ENCODE measurements around the gene CLPTM1L. TPM values are rescaled to one million over a fixed set of nuclear protein-coding genes. Genes with fewer than 3 reads are reported as not detected.

Gene CLPTM1L
- total RNA-seq, 1 donor from 2014 or later, result 100 TPM

DNA sequence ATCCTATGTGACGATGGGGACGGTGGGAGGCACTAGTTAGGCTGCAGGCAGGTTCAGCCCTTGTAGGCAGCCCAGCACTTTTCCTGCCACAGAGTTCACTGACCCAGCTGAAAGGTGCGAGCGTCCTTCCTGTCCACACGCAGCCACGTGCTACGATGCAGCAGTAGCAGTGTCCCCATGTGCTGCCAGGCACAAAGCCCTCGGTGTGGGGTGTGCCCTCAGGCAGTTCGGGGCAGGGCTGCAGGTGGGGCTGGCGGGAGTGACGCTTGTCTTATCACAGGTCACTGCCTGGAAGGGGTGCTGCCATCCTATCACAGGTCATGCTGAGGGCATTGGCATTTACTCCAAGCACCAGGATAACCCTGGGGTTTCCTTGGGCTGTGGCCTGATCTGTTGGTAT is 46.8 kb upstream of the CLPTM1L start:
- Mint-ChIP-seq H3K36me3 (ENCODE audit: low read depth) (no peaks in the 10 kb centered on the region), H3K27me3 (peaks cover 21% of the 10 kb centered on the region), H3K4me1 (peaks cover 5% of the 10 kb centered on the region), H3K9me3 (no peaks in the 10 kb centered on the region), H3K4me3 (no peak overlapping the region), H3K27ac (no peak overlapping the region)
- TF ChIP-seq, protein P1, sequence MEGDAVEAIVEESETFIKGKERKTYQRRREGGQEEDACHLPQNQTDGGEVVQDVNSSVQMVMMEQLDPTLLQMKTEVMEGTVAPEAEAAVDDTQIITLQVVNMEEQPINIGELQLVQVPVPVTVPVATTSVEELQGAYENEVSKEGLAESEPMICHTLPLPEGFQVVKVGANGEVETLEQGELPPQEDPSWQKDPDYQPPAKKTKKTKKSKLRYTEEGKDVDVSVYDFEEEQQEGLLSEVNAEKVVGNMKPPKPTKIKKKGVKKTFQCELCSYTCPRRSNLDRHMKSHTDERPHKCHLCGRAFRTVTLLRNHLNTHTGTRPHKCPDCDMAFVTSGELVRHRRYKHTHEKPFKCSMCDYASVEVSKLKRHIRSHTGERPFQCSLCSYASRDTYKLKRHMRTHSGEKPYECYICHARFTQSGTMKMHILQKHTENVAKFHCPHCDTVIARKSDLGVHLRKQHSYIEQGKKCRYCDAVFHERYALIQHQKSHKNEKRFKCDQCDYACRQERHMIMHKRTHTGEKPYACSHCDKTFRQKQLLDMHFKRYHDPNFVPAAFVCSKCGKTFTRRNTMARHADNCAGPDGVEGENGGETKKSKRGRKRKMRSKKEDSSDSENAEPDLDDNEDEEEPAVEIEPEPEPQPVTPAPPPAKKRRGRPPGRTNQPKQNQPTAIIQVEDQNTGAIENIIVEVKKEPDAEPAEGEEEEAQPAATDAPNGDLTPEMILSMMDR (IDR thresholded peaks at IDR 0.05), result no peak
- ATAC-seq (ENCODE audit: low read depth) (no peak), DNase-seq (no peak)
- intact Hi-C loops (cut with micrococcal nuclease), result no loop called here
- POLR2A ChIA-PET, result no interaction called here
- CTCF ChIA-PET, result no interaction called here

DNA sequence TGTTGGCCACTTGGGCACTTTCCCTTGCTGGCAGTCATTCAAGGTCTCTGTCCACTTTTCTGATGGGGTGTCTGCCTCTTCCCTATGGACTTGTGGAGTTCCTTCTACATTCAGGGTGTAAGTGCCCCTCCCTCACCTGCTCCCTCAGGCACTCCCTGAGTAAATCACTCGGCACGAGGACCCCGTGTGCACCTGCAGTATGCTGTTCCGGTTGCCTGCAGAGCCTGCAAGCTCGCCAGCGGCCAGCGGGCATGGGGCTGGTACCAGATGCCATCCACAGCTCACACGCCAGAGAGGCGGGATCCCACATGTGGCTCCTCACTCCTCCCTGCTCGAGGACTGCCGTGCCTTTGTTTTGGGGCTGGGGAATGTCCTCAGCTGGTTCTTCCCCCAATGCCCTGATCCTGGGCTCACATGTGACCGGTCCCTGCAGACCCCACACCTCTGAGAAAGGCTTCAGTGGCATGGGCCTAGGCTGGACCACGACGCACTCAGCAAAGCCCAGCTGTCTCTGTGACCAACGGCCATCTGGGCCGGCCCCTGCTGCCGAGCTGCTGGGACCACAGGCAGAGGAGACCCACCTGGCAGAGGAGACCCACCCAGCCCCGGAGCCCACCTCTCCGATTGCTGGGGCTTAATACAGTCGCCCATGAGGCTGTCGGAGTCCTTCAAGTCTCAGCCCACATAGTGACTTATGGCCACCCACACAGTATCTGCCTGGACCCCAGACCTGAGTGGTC is 46.1 kb upstream of the CLPTM1L start:
- Mint-ChIP-seq H3K4me3 (no peak overlapping the region), H3K27me3 (peaks cover 18% of the 10 kb centered on the region), H3K9me3 (no peaks in the 10 kb centered on the region), H3K27ac (no peak overlapping the region), H3K36me3 (ENCODE audit: low read depth) (peaks cover 2% of the 10 kb centered on the region), H3K4me1 (peaks cover 11% of the 10 kb centered on the region)
- TF ChIP-seq, protein P1 (IDR thresholded peaks at IDR 0.05), result no peak
- DNase-seq, result no peak
- ChIA-PET POLR2A (no interaction called here), CTCF (no interaction called here)
- intact Hi-C loops (cut with micrococcal nuclease), result no loop called here
- ATAC-seq (ENCODE audit: low read depth), result no peak

GRCh38 chr5:1390333-1390732 is 45.4 kb upstream of the CLPTM1L start:
- CTCF ChIA-PET, result no interaction called here
- Mint-ChIP-seq H3K27ac (no peak overlapping the region), H3K4me3 (no peak overlapping the region), H3K4me1 (peaks cover 15% of the 10 kb centered on the region), H3K36me3 (ENCODE audit: low read depth) (peaks cover 2% of the 10 kb centered on the region), H3K9me3 (no peaks in the 10 kb centered on the region), H3K27me3 (peaks cover 15% of the 10 kb centered on the region)
- POLR2A ChIA-PET, result no interaction called here
- TF ChIP-seq, protein P1 (IDR thresholded peaks at IDR 0.05), result no peak
- DNase-seq, result no peak
- intact Hi-C loops (cut with micrococcal nuclease), result no loop called here
- no peak for ATAC-seq (ENCODE audit: low read depth)

- ATAC-seq (ENCODE audit: low read depth), result no peak
- Mint-ChIP-seq H3K36me3 (ENCODE audit: low read depth) (peaks cover 2% of the 10 kb centered on the region), H3K4me3 (no peak overlapping the region), H3K27ac (no peak overlapping the region), H3K9me3 (no peaks in the 10 kb centered on the region), H3K4me1 (peaks cover 20% of the 10 kb centered on the region), H3K27me3 (peaks cover 9% of the 10 kb centered on the region)
- CTCF ChIA-PET, result no interaction called here
- intact Hi-C loops (cut with micrococcal nuclease), result no loop called here
- TF ChIP-seq, protein P1 (IDR thresholded peaks at IDR 0.05), result no peak
- POLR2A ChIA-PET, result no interaction called here
- no peak for DNase-seq
Measured at GRCh38 chr5:1388383-1388967, 43.6 kb upstream of the CLPTM1L start.

DNA sequence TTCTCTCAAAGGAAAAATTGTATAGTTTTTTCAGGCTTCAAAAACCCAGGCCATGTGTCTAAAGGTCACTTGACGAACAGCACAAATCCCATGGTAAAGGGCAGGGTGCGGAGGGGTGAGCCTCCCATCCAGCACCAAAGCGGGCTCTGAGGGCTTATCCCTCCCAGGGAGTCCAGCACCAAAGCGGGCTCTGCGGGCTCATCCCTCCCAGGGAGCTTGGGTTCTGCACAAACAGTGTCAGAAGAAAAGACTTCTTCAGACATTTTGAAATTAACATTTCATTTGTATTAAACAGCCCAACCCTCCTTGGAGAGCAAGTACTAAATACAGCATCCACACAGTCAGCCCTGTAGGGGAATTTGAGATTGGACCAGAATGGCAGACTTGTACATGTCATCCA is 43.0 kb upstream of the CLPTM1L start:
- peaks cover 2% of the 10 kb centered on the region for H3K36me3 Mint-ChIP-seq (ENCODE audit: low read depth)
- POLR2A ChIA-PET, result no interaction called here
- H3K4me3 Mint-ChIP-seq, result no peak overlapping the region

More for the DNA sequence above, 43.0 kb upstream of the CLPTM1L start:
- Mint-ChIP-seq H3K9me3 (no peaks in the 10 kb centered on the region), H3K27me3 (peaks cover 9% of the 10 kb centered on the region), H3K27ac (no peak overlapping the region), H3K4me1 (peaks cover 20% of the 10 kb centered on the region)
- TF ChIP-seq, protein P1 (IDR thresholded peaks at IDR 0.05), result no peak
- DNase-seq (no peak), ATAC-seq (ENCODE audit: low read depth) (no peak)
- CTCF ChIA-PET, result no interaction called here
- intact Hi-C loops (cut with micrococcal nuclease), result no loop called here
